Stimulated activated CD8-positive, alpha-beta memory T cell treated with anti-CD3 and anti-CD28 coated beads, Interleukin-15, amount 100 ng/mL, for 48 hours (primary cell): ENCODE results near the gene BTBD9.

Experiments
- DNase-seq, 2 donors: peaks; one replicate each; pipeline ENCODE4 v3.0.0-alpha.2; 2020; ENCODE audit warnings: low read depth in 2 of 2

Gene BTBD9

GRCh38 chr6:38287487-38287886 lies 352.2 kb downstream of the BTBD9 start:
- DNase-seq, result no peak

GRCh38 chr6:38284802-38285394 lies 354.8 kb downstream of the BTBD9 start:
- DNase-seq, result no peak

GRCh38 chr6:38283734-38284362 lies 355.9 kb downstream of the BTBD9 start:
- no peak for DNase-seq

- no peak for DNase-seq
These were observed 356.8 kb downstream of the BTBD9 start for GRCh38 chr6:38282911-38283310.

GRCh38 chr6:38281126-38281525 lies 358.6 kb downstream of the BTBD9 start:
- DNase-seq, result no peak

GRCh38 chr6:38279963-38280588 lies 359.7 kb downstream of the BTBD9 start:
- no peak for DNase-seq

- DNase-seq, result no peak
These were observed 360.3 kb downstream of the BTBD9 start for GRCh38 chr6:38279423-38279822.

GRCh38 chr6:38273325-38273724 lies 366.4 kb downstream of the BTBD9 start:
- no peak for DNase-seq

- DNase-seq, result no peak
These were observed 367.5 kb downstream of the BTBD9 start for GRCh38 chr6:38272222-38272621.

- no peak for DNase-seq
These were observed 368.6 kb downstream of the BTBD9 start for GRCh38 chr6:38271081-38271480.

GRCh38 chr6:38270367-38270766 lies 369.4 kb downstream of the BTBD9 start:
- no peak for DNase-seq

- DNase-seq, result no peak
These were observed 370.1 kb downstream of the BTBD9 start for GRCh38 chr6:38269461-38270172.

GRCh38 chr6:38268342-38268741 lies 371.4 kb downstream of the BTBD9 start:
- no peak for DNase-seq

GRCh38 chr6:38266921-38267354 lies 372.8 kb downstream of the BTBD9 start:
- DNase-seq, result no peak

- no peak for DNase-seq
These were observed 375.1 kb downstream of the BTBD9 start for GRCh38 chr6:38264605-38265004.

- DNase-seq, result no peak
These were observed 377.1 kb downstream of the BTBD9 start for GRCh38 chr6:38262609-38263008.

- no peak for DNase-seq
These were observed 377.7 kb downstream of the BTBD9 start for GRCh38 chr6:38262026-38262425.

- DNase-seq, result no peak
These were observed 378.1 kb downstream of the BTBD9 start for GRCh38 chr6:38261626-38262025.

- DNase-seq, result no peak
These were observed 380.0 kb downstream of the BTBD9 start for GRCh38 chr6:38259736-38260135.

GRCh38 chr6:38248500-38249234 lies 391.1 kb downstream of the BTBD9 start:
- DNase-seq, result no peak

GRCh38 chr6:38245295-38245694 lies 394.4 kb downstream of the BTBD9 start:
- DNase-seq, result no peak

- no peak for DNase-seq
These were observed 394.9 kb downstream of the BTBD9 start for GRCh38 chr6:38244869-38245268.
